ENCODE measurements around the gene CHST11. TPM values are rescaled to one million over a fixed set of nuclear protein-coding genes. Genes with fewer than 3 reads are reported as not detected.

Gene CHST11
- total RNA-seq, 1 experiment from 2014 or later, result 6.7 TPM

DNA sequence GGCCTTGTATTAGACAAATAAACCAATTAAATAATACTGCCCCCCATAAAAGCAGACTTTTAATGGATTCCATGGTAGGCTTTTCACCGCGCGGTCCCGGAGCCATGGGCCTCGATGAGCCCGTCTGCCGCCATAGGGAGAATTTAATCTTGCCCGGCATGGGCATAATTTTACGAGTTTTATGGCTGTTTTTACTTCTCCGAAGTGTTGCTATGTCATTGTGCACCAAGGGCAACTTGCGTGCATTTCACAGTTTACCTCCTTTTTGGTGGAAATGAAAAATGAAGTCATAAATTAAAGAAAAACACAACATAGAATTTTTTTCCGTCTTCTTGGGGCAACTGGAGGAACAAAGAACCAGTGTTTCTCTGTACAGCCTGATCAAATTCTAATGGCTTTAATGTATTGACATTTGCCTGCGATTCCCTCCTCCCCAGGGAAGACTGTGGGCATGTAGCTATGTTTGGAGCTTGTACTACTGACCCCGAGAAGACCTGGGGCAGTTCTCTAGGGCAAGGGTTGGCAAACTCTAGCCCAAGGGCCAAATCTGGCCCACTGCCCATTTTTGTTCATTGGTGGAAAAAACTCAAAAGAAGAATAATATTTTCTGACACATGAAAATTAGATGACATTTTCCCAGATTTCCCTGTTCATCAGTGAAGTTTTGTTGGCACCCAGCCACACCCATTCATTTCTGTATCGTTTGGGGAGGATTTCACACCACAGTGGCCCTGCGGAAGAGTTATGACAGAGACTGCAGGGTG, 142.7 kb downstream of the CHST11 start:
- H2BK120ac ChIP-seq (ENCODE audit: low read depth, low read length, poor library complexity, severe bottlenecking), result no peak overlapping the region
- H2AFZ ChIP-seq (ENCODE audit: low read length), result no peak overlapping the region
- H4K5ac ChIP-seq (ENCODE audit: insufficient read length, low read depth, low read length), result no peak overlapping the region
- no peak overlapping the region for H4K8ac ChIP-seq (replicated peaks; ENCODE audit: insufficient read length, low read depth, low read length)
- no peak overlapping the region for H2BK5ac ChIP-seq (ENCODE audit: insufficient read length, low read length)
- no peak overlapping the region for H2BK20ac ChIP-seq (ENCODE audit: low read depth, low read length, poor library complexity, severe bottlenecking)
- H3K4me3 Mint-ChIP-seq, result no peak overlapping the region
- H2BK12ac ChIP-seq (ENCODE audit: insufficient read length, low read depth, low read length), result no peak overlapping the region
- H3K4me1 ChIP-seq (ENCODE audit: insufficient read depth, low read length), result peaks cover 9% of the 10 kb centered on the region
- H3K14ac ChIP-seq (ENCODE audit: insufficient read depth, low read length), result no peak overlapping the region
- no peak overlapping the region for H3K9ac ChIP-seq (ENCODE audit: extremely low read depth, insufficient read length, low read length)
- no peak for DNase-seq
- no peak overlapping the region for H2BK15ac ChIP-seq (ENCODE audit: low read depth, low read length)
- no peaks in the 10 kb centered on the region for H3K23me2 ChIP-seq (ENCODE audit: insufficient read length, low read depth, low read length, poor library complexity, severe bottlenecking)
- H3K79me1 ChIP-seq (ENCODE audit: insufficient read depth, low read depth, low read length, poor library complexity, severe bottlenecking), result no peaks in the 10 kb centered on the region
- H3K23ac ChIP-seq (ENCODE audit: insufficient read length, low read depth, low read length), result no peak overlapping the region
- H3T11ph ChIP-seq (ENCODE audit: low read length), result no peak overlapping the region
- no peak overlapping the region for H3K4ac ChIP-seq (ENCODE audit: low read depth, low read length)
- no peak overlapping the region for H3K18ac ChIP-seq (ENCODE audit: insufficient read length, low read depth, low read length)
- no peaks in the 10 kb centered on the region for H3K27me3 ChIP-seq (ENCODE audit: insufficient read depth, low read length)
- peaks cover 0 to 4% of the 10 kb centered on the region in 2 experiments; a peak in 1 of 5 replicates for H3K9me3 Mint-ChIP-seq
- H3K56ac ChIP-seq (ENCODE audit: insufficient read length, low read depth, low read length), result no peak overlapping the region
- H4K20me1 ChIP-seq (ENCODE audit: control insufficient read depth, insufficient read depth, insufficient read length), result no peaks in the 10 kb centered on the region
- no peak overlapping the region; a peak in 1 of 7 replicates for H3K27ac Mint-ChIP-seq
- TF ChIP-seq, protein P1, sequence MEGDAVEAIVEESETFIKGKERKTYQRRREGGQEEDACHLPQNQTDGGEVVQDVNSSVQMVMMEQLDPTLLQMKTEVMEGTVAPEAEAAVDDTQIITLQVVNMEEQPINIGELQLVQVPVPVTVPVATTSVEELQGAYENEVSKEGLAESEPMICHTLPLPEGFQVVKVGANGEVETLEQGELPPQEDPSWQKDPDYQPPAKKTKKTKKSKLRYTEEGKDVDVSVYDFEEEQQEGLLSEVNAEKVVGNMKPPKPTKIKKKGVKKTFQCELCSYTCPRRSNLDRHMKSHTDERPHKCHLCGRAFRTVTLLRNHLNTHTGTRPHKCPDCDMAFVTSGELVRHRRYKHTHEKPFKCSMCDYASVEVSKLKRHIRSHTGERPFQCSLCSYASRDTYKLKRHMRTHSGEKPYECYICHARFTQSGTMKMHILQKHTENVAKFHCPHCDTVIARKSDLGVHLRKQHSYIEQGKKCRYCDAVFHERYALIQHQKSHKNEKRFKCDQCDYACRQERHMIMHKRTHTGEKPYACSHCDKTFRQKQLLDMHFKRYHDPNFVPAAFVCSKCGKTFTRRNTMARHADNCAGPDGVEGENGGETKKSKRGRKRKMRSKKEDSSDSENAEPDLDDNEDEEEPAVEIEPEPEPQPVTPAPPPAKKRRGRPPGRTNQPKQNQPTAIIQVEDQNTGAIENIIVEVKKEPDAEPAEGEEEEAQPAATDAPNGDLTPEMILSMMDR (conservative IDR thresholded peaks at IDR 0.05), result no peak
- H3K27ac ChIP-seq (ENCODE audit: insufficient read length, low read depth, low read length), result no peak overlapping the region
- H3K36me3 Mint-ChIP-seq (ENCODE audit: insufficient read depth in 1 of 3, low read depth in 3 of 3), result peaks cover 0 to 2% (median 0%) of the 10 kb centered on the region in 3 experiments; a peak in 1 of 7 replicates
- H3K79me2 ChIP-seq (ENCODE audit: insufficient read depth, low read length), result no peaks in the 10 kb centered on the region
- no peak overlapping the region for H3K4me2 ChIP-seq (ENCODE audit: insufficient read depth, insufficient read length, low read length)
- WGBS (ENCODE audit: extremely low coverage, insufficient read length, low lambda C conversion rate), result no CpG with 5 or more reads among the region's 16 CpGs
- peaks cover 37 to 42% of the 10 kb centered on the region in 2 experiments for H3K4me1 Mint-ChIP-seq
- H2AK5ac ChIP-seq (ENCODE audit: insufficient read length, low read length), result no peak overlapping the region
- no peaks in the 10 kb centered on the region for H3K27me3 Mint-ChIP-seq (ENCODE audit: low read depth)
- no peaks in the 10 kb centered on the region for H3K9me3 ChIP-seq (ENCODE audit: control insufficient read depth, low read depth, low read length)
- H4K91ac ChIP-seq (ENCODE audit: insufficient read length, low read depth, low read length), result no peak overlapping the region
